GM12864 (cell line): ENCODE measurements around the gene CPAMD8.

Experiments
- DNase-seq: peaks from one replicate; pipeline ENCODE4 v3.0.0-alpha.2; 2011; ENCODE audit warnings: low read depth
- H3K4me3 ChIP-seq: 2 replicates; pipeline ENCODE4 v1.5.1; 2011; ENCODE audit warnings: mild to moderate bottlenecking, low read depth, low read length, control low read depth
- TF ChIP-seq, protein P1 (sequence below): IDR thresholded peaks from 2 replicates; pipeline ENCODE4 v1.5.1; 2011; ENCODE audit warnings: low read depth, mild to moderate bottlenecking, moderate library complexity, low read length, control low read depth, inconsistent platforms; ENCODE audit errors: missing control alignments

CPAMD8 gene

DNA sequence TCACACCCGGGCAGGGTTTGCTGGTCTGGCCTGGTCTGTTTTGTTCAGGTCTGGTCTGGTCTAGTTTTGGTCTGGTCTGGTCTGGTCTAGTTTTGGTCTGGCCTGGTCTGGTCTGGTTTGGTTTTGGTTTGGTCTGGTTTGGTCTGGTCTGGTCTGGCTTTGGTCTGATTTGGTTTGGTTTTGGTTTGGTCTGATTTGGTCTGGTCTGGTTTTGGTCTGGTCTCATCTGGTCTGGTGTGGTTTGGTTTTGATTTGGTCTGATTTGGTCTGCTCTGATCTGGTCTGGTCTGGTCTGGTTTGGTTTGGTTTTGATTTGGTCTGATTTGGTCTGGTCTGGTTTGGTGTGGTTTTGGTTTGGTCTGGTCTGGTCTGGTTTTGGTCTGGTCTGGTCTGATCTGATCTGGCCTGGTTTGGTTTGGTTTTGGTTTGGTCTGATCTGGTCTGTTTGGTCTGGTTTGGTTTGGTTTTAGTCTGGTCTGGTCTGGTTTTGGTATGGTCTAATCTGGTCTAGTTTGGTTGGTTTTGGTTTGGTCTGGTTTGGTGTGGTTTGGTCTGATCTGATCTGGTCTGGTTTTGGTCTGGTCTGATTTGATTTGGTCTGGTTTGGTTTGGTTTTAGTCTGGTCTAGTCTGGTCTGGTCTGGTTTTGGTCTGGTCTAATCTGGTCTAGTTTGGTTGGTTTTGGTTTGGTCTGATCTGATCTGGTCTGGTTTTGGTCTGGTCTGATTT is 152.2 kb downstream of the CPAMD8 start:
- no peak overlapping the region for H3K4me3 ChIP-seq
- TF ChIP-seq, protein P1, sequence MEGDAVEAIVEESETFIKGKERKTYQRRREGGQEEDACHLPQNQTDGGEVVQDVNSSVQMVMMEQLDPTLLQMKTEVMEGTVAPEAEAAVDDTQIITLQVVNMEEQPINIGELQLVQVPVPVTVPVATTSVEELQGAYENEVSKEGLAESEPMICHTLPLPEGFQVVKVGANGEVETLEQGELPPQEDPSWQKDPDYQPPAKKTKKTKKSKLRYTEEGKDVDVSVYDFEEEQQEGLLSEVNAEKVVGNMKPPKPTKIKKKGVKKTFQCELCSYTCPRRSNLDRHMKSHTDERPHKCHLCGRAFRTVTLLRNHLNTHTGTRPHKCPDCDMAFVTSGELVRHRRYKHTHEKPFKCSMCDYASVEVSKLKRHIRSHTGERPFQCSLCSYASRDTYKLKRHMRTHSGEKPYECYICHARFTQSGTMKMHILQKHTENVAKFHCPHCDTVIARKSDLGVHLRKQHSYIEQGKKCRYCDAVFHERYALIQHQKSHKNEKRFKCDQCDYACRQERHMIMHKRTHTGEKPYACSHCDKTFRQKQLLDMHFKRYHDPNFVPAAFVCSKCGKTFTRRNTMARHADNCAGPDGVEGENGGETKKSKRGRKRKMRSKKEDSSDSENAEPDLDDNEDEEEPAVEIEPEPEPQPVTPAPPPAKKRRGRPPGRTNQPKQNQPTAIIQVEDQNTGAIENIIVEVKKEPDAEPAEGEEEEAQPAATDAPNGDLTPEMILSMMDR = no peak
- no peak for DNase-seq

DNA sequence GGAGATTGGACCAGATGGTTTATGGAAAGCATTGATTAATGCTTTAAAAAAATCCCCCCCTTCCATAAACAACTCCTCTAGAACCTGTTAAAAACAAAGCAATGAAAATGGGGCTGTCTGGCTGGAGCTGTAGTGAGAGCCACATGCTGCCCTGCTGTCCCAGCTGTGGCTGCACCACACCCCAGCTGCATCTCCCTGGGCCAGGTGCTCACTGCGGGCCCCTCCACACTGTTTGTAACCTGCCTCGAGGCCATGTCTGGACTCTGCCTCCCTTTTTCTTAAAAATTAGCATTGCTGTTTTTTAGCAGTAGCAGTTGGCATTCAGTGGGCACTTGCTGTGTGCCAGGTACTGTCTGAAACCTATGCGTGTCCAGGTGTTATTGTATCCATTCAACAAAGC is 153.0 kb downstream of the CPAMD8 start:
- DNase-seq = no peak
- TF ChIP-seq, protein P1 = no peak
- H3K4me3 ChIP-seq = no peak overlapping the region

DNA sequence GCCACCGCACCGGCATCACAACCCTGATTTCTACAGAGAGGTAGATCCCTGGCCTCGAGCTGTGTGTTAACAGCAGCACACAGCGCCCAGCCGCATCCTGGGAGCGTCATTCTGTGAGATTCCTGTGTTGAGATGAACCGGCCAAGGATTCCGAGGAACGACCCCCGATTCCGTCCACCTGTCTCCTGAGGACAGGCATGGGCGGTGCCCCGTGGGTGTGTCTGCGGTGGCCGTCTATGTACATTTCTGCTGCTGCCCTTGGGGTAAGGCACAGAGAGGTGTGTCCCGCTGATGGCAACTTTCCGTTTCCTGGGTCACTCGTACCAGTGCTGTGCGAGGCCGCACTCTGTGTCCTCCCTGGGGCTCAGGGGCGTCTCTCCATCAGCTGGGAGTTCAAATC is 153.9 kb downstream of the CPAMD8 start:
- no peak overlapping the region for H3K4me3 ChIP-seq
- no peak for DNase-seq
- TF ChIP-seq, protein P1 = no peak

DNA sequence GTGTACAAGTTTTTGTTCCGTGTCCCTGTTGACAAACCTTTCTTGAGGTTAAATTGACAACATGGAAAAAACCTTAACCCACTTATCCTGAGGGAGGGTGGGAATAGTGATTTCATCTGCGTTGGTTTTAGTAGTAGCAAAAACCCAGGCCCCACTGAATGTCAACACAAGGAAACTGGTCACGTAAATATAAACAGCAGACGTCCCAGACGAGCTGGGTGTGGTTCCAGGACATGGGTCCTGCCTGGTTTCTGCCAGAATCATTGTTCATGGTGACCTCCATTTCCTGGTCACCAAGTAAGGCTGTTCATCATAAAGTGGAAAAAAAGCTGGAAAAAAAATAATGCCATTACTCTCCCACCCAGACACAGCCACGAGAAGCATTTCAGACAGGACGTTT is 154.7 kb downstream of the CPAMD8 start:
- TF ChIP-seq, protein P1 = no peak
- DNase-seq = no peak
- no peak overlapping the region for H3K4me3 ChIP-seq

DNA sequence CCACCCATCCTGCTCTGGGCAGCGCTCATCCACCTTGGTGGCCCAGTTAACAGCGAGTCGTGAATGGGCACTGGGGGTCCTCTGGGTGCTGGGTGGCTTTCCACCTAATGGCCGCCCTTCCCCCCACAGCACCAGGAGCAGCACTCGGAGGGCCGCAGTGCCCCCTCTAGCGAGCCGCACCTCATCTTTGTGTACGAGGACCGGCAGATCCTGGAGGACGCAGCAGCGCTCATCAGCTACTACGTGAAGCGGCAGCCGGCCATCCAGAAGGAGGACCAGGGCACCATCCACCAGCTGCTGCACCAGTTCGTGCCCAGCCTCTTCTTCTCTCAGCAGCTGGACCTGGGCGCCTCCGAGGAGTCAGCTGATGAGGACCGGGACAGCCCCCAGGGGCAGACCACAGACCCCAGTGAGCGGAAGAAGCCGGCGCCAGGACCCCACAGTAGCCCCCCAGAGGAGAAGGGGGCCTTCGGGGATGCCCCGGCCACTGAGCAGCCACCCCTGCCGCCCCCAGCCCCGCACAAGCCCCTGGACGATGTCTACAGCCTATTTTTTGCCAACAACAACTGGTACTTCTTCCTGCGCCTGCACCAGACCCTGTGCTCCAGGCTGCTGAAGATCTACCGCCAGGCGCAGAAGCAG is 157.2 kb downstream of the CPAMD8 start:
- TF ChIP-seq, protein P1 = no peak
- H3K4me3 ChIP-seq = no peak overlapping the region
- no peak for DNase-seq

DNA sequence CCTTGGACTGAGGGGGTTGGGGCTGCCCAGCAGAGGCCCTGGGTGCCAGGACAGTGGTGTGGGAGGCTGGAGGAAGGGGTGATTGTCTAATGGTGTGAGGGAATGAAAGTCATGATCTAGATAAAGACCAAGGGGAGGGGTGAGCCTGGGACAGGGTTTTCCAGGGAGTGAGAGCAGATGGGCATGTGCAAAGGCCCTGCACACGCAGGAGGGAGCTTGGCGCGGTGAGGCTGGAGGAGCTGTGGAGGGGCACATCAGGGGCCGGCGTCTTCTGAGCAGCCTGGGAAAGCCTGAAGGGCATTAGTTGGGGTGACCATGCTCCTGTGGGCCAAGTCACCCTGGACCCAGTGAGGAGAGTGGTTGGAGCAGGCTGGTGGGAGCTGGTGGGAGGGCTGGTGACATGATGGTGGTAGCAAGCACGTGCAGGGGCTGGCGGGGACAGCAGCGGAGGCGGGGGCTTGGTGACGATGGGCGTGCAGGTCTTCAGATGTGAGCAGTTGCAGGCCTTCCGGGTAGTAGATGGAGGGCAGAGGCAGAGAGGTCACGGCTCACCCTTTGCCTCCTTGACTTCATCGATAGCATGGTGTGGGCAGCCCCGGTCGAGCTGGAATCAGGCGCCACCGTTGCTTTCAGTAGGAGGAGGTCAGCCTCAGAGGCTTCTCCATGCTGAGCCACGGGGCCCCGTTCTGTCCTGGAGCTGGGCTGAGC is 158.0 kb downstream of the CPAMD8 start:
- no peak overlapping the region for H3K4me3 ChIP-seq
- TF ChIP-seq, protein P1 = no peak
- DNase-seq = no peak
